Measurements from ENCODE around the gene FARS2.

- TF ChIP-seq CTCF (IDR thresholded peaks at IDR 0.05; ENCODE audit: poor library complexity) (no peak), EZH2 (IDR thresholded peaks at IDR 0.05; ENCODE audit: borderline replicate concordance) (no peak), EZH2phosphoT487 (IDR thresholded peaks at IDR 0.05; ENCODE audit: low read depth, severe bottlenecking, unreplicated experiment) (no peak)
Observed at GRCh38 chr6:5229356-5229755, 32.0 kb upstream of the FARS2 start.

All from hepatocyte (in vitro differentiated cells).